HFF-Myc (cell line): ENCODE data around the gene SPOPL.

ENCODE experiments used
- DNase-seq: peaks from one replicate; pipeline ENCODE4 v3.0.0-alpha.2; 2011; ENCODE audit warnings: low read depth; ENCODE audit errors: extremely low read depth
- H3K4me3 ChIP-seq: replicated peaks from 2 replicates; pipeline ENCODE4 v1.5.1; 2011; ENCODE audit warnings: low read depth, mild to moderate bottlenecking, control low read depth, low read length
- TF ChIP-seq, protein P1 (sequence below): IDR thresholded peaks from 2 replicates; pipeline ENCODE4 v1.5.1; 2012; ENCODE audit warnings: mild to moderate bottlenecking, low read depth, low read length, control low read depth; ENCODE audit errors: missing control alignments

SPOPL gene

DNA sequence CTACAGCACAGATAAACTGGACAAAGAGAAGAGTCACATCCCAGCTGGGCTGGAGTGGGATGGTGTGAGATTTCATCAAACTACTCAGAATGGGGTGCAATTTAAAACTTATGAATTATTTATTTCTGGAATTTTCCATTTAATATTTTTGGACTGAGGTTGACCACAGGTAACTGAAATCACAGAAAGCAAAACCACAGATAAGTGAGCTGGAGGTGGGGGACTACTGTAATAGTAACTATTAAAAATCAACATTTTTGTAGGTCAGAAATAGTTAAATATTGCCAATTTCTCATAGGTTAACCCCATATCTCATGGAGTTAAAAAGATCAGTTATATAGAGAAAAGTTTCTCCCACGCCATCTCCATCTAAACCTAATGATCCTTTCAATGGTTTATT, 88.1 kb downstream of the SPOPL start:
- no peak overlapping the region for H3K4me3 ChIP-seq
- no peak for DNase-seq
- TF ChIP-seq, protein P1, sequence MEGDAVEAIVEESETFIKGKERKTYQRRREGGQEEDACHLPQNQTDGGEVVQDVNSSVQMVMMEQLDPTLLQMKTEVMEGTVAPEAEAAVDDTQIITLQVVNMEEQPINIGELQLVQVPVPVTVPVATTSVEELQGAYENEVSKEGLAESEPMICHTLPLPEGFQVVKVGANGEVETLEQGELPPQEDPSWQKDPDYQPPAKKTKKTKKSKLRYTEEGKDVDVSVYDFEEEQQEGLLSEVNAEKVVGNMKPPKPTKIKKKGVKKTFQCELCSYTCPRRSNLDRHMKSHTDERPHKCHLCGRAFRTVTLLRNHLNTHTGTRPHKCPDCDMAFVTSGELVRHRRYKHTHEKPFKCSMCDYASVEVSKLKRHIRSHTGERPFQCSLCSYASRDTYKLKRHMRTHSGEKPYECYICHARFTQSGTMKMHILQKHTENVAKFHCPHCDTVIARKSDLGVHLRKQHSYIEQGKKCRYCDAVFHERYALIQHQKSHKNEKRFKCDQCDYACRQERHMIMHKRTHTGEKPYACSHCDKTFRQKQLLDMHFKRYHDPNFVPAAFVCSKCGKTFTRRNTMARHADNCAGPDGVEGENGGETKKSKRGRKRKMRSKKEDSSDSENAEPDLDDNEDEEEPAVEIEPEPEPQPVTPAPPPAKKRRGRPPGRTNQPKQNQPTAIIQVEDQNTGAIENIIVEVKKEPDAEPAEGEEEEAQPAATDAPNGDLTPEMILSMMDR, result no peak

DNA sequence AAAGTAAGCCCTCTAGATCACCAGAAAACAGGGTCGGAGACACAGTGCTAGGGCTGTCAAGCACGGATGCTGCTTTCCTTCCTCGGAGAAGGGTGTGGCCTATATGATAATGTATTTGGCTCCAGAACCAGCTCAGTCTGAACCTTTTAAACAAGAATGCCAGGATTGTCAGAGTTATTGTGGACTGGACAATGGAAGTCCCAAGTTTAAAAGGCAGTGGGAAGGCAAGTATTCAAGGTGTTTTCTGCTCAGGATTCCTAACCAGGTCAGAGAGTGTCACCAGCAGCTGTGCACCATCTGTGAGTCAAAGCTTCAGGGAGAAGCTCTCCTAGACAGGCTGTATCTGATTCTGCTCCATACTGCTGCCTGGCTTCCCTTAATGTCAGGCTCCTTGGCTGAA, 94.8 kb downstream of the SPOPL start:
- DNase-seq, result no peak
- H3K4me3 ChIP-seq, result no peak overlapping the region
- TF ChIP-seq, protein P1, result no peak

DNA sequence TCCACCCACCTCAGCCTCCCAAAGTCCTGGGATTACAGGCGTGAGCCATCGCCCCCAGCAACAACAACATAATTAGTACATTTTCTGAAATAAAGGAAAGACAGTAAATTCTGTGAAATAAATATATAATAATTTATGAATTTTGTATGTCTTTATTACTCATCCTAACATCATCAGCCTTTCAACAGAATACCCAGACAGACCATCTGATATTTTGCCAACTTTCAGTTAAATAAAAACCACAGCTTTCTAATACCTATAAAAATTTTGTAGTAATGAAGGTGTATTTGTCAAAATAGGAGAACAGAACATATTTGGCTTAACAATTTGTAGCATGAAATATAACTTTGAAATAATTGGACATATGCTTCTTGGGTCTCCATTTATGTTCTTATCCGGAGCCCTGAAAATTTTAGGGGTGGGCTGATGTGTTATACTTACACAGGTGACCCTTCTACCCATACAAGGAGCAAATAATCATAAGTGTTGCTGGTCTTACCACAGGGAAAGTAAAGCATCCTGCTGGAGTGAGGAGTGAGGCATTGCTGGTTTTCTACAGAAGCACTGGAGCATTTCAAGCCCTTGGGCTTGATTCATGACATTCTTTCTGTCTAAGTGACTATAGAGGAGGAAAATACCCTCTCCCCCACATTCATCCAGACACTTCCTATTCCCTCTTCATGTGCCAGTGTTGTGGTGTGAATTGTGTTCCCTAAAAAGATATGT, 99.3 kb downstream of the SPOPL start:
- no peak for DNase-seq
- TF ChIP-seq, protein P1, result no peak

DNA sequence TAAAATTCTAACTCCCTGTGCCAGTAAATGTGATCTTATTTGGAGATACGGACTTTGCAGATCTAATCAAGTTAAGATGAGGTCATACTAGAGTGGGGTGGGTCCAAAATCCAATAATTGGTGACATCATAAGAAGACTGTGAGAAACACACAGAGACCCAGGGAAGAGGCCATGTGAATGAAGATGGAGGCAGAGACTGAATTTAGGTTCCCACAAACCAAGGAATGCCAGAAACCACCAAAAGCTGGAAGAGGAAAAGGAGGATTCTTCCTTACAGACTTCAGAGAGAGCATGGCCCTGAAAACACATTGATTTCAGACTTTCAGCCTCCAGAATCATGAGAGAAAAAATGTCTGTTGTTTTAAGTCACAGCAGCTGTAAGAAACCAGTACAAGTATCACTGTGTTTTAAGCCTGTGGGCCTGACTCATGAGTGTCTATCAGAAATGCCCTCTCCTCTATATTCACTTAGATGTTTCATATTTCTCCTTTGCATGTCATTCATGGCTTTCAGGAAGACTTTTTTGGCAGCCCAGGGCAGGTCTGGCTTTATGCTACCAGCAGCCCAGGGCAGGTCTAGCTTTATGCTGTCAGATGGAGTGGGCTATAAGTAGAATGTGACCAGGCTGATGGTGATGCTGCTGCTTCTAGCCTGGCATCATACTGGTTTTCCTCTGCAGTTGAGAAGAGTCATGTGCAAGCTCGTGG, 100.0 kb downstream of the SPOPL start:
- TF ChIP-seq, protein P1, result no peak
- H3K4me3 ChIP-seq, result no peak overlapping the region
- no peak for DNase-seq

More for the DNA sequence above, 99.3 kb downstream of the SPOPL start:
- H3K4me3 ChIP-seq, result no peak overlapping the region

DNA sequence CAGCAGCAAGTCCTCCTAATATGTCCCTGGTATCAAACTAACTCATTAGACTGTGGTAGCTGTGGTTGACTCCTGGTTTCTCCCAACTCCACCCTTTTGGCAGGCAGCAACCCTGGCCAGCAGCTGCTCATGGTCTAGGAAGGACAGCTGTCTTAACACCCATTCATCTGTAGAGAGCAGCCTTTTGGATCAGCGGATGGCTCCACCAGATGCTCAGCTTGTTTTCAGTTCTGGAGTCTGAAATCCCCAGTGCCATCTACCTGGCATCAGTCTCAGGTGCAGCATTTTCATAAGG, 100.5 kb downstream of the SPOPL start:
- no peak for DNase-seq
- TF ChIP-seq, protein P1, result no peak

DNA sequence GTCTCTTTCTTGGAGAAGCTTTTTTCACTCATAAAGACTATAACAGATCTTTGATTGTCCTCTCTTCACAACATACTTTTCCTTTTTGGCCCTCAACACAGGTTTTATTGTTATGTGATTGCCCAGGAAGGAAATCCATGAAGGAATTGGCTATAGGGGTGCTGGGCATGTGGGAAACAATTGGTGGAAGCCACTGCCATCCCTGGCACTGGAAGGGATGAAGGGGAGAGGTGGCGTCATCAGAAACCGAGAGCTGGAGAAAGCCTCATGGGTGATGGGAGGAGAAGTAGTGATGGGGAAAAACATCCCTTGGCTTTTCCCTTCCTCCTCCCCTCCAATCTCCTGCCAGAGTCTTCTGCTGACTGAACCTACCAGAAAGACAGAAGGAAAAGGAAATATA, 106.2 kb downstream of the SPOPL start:
- no peak for DNase-seq
- TF ChIP-seq, protein P1, result no peak
- H3K4me3 ChIP-seq, result no peak overlapping the region

More for the DNA sequence above, 100.5 kb downstream of the SPOPL start:
- H3K4me3 ChIP-seq, result no peak overlapping the region
